Measurements from ENCODE around the gene ERFL.

Gene ERFL

GRCh38 chr19:41944336-41944735, 16.1 kb upstream of the ERFL start:
- H3K79me2 ChIP-seq (ENCODE audit: low read length), result no peaks in the 10 kb centered on the region
- no peaks in the 10 kb centered on the region for H3K36me3 ChIP-seq (replicated peaks; ENCODE audit: low read depth, low read length)
- no peaks in the 10 kb centered on the region for H3K9me3 ChIP-seq (ENCODE audit: insufficient read depth, low read length)
- no peak for TF ChIP-seq CTCF (IDR thresholded peaks at IDR 0.05; ENCODE audit: low read depth, low read length)
- no peak for TF ChIP-seq EZH2phosphoT487 (IDR thresholded peaks at IDR 0.05; ENCODE audit: low read depth)
- H3K9ac ChIP-seq (ENCODE audit: low read length), result no peak overlapping the region
- H3K27me3 ChIP-seq (ENCODE audit: low read depth, low read length), result 0 out of 2 replicates have a peak, but pooled peaks cover 4% of the 10 kb centered on the region
- H4K20me1 ChIP-seq (ENCODE audit: insufficient read depth, low read length), result no peaks in the 10 kb centered on the region
- H3K4me2 ChIP-seq (ENCODE audit: low read length), result peak overlapping the region; percentile 8; the same call in 1 of the 2 replicates
- no peak overlapping the region for H2AFZ ChIP-seq (ENCODE audit: low read depth, low read length)
- H3K27ac ChIP-seq (ENCODE audit: low read length), result no peak overlapping the region
- peaks cover 25% of the 10 kb centered on the region for H3K4me1 ChIP-seq (ENCODE audit: low read length)
- H3K4me3 ChIP-seq (ENCODE audit: low read length), result no peak overlapping the region

GRCh38 chr19:41941410-41942202, 13.4 kb upstream of the ERFL start:
- TF ChIP-seq CTCF (IDR thresholded peaks at IDR 0.05; ENCODE audit: low read depth, low read length) (no peak), EZH2phosphoT487 (IDR thresholded peaks at IDR 0.05; ENCODE audit: low read depth) (no peak)
- no peaks in the 10 kb centered on the region for H3K79me2 ChIP-seq (ENCODE audit: low read length)
- H3K27ac ChIP-seq (ENCODE audit: low read length), result no peak overlapping the region
- peak overlapping the region; percentile 89 for H3K4me3 ChIP-seq (ENCODE audit: low read length)
- H3K4me2 ChIP-seq (ENCODE audit: low read length), result peak overlapping the region; percentile 87
- no peaks in the 10 kb centered on the region for H3K9me3 ChIP-seq (ENCODE audit: insufficient read depth, low read length)
- H3K4me1 ChIP-seq (ENCODE audit: low read length), result peaks cover 34% of the 10 kb centered on the region
- no peak overlapping the region for H2AFZ ChIP-seq (ENCODE audit: low read depth, low read length)
- no peaks in the 10 kb centered on the region for H3K36me3 ChIP-seq (replicated peaks; ENCODE audit: low read depth, low read length)
- no peaks in the 10 kb centered on the region for H4K20me1 ChIP-seq (ENCODE audit: insufficient read depth, low read length)
- H3K27me3 ChIP-seq (ENCODE audit: low read depth, low read length), result peaks cover 16% of the 10 kb centered on the region
- peak overlapping the region; percentile 96; the same call in 1 of the 2 replicates for H3K9ac ChIP-seq (ENCODE audit: low read length)

GRCh38 chr19:41940731-41941409, 12.6 kb upstream of the ERFL start:
- Histone ChIP-seq H3K79me2 (ENCODE audit: low read length) (no peaks in the 10 kb centered on the region), H3K4me1 (ENCODE audit: low read length) (peaks cover 34% of the 10 kb centered on the region), H3K27me3 (ENCODE audit: low read depth, low read length) (peaks cover 23% of the 10 kb centered on the region), H3K27ac (ENCODE audit: low read length) (peak overlapping the region; percentile 39; the same call in 1 of the 2 replicates), H3K36me3 (replicated peaks; ENCODE audit: low read depth, low read length) (no peaks in the 10 kb centered on the region), H3K4me2 (ENCODE audit: low read length) (peak overlapping the region; percentile 87), H3K9ac (ENCODE audit: low read length) (peak overlapping the region; percentile 96), H3K9me3 (ENCODE audit: insufficient read depth, low read length) (no peaks in the 10 kb centered on the region), H2AFZ (ENCODE audit: low read depth, low read length) (peak overlapping the region; percentile 76), H3K4me3 (ENCODE audit: low read length) (peak overlapping the region; percentile 89), H4K20me1 (ENCODE audit: insufficient read depth, low read length) (no peaks in the 10 kb centered on the region)
- TF ChIP-seq EZH2phosphoT487 (IDR thresholded peaks at IDR 0.05; ENCODE audit: low read depth), result no peak
- peak; percentile 25; the same call in 1 of the 2 replicates for TF ChIP-seq CTCF (IDR thresholded peaks at IDR 0.05; ENCODE audit: low read depth, low read length)

Measured in OCI-LY3 (cell line).